Activated naive CD4-positive, alpha-beta T cell treated with anti-CD3 and anti-CD28 coated beads, Interleukin-2, amount 50 U/mL, for 72 hours (primary cell): ENCODE data around the gene STX7. TPM values are rescaled to one million over a fixed set of nuclear protein-coding genes. Genes with fewer than 3 reads are reported as not detected.
A peak's percentile ranks its signal among the peaks of the same experiment; 100 is the strongest.

ENCODE experiments used
- ATAC-seq, 2 donors: fragments of 150-1000 bp; cut with Tn5 transposase; 2 replicates each; pipeline ENCODE4 v1.10.0; 2021; ENCODE audit warnings: mild to moderate bottlenecking in 2 of 2, moderate library complexity in 2 of 2
- DNase-seq, 2 donors: peaks; one replicate each; pipeline ENCODE4 v3.0.0; 2021 to 2022; ENCODE audit warnings: low spot score in 2 of 2
- H3K27ac Mint-ChIP-seq, 2 donors: one replicate each; pipeline ENCODE4 v1.8.0; 2022; ENCODE audit warnings: mild to moderate bottlenecking in 2 of 2, mixed read lengths in 2 of 2
- H3K36me3 Mint-ChIP-seq, 2 donors: one replicate each; pipeline ENCODE4 v1.8.0; 2022; ENCODE audit warnings: mixed read lengths in 2 of 2
- H3K9me3 Mint-ChIP-seq, 2 donors: one replicate each; pipeline ENCODE4 v1.8.0; 2022; ENCODE audit warnings: mixed read lengths in 2 of 2
- total RNA-seq, 2 donors: library from RNA; stranded (reverse); gene quantifications; one replicate each; pipeline ENCODE4 v1.2.3, GENCODE V29; 2022

STX7 gene
- total RNA-seq, 2 donors from 2014 or later, result 15.2 to 20.3 TPM

GRCh38 chr6:132490024-132490423, 22.9 kb downstream of the STX7 start:
- DNase-seq (no peak), ATAC-seq (no peak)
- no peak overlapping the region for H3K27ac Mint-ChIP-seq
- H3K36me3 Mint-ChIP-seq, result peaks cover 13 to 18% of the 10 kb centered on the region in 2 donors
- H3K9me3 Mint-ChIP-seq, result peaks cover 0 to 3% of the 10 kb centered on the region in 2 donors

GRCh38 chr6:132489376-132489775, 23.5 kb downstream of the STX7 start:
- Mint-ChIP-seq H3K36me3 (peaks cover 7 to 12% of the 10 kb centered on the region in 2 donors), H3K27ac (no peak overlapping the region), H3K9me3 (no peaks in the 10 kb centered on the region)
- DNase-seq (no peak), ATAC-seq (no peak)

- no peak overlapping the region for H3K27ac Mint-ChIP-seq
- H3K36me3 Mint-ChIP-seq, result no peaks in the 10 kb centered on the region
- no peak for ATAC-seq
- DNase-seq, result no peak
- no peaks in the 10 kb centered on the region for H3K9me3 Mint-ChIP-seq
These were observed 25.2 kb downstream of the STX7 start for GRCh38 chr6:132487762-132488161.

- DNase-seq (no peak), ATAC-seq (no peak)
- Mint-ChIP-seq H3K36me3 (no peaks in the 10 kb centered on the region), H3K27ac (no peak overlapping the region), H3K9me3 (no peaks in the 10 kb centered on the region)
These were observed 28.3 kb downstream of the STX7 start for GRCh38 chr6:132484680-132485018.

- no peaks in the 10 kb centered on the region for H3K9me3 Mint-ChIP-seq
- peak in 1 of 2 donors; percentile 45 for DNase-seq
- no peak overlapping the region for H3K27ac Mint-ChIP-seq
- ATAC-seq, result peak; percentile 54 to 63
- H3K36me3 Mint-ChIP-seq, result no peaks in the 10 kb centered on the region
These were observed 28.9 kb downstream of the STX7 start for GRCh38 chr6:132483779-132484679.

GRCh38 chr6:132482581-132482980, 30.3 kb downstream of the STX7 start:
- Mint-ChIP-seq H3K27ac (no peak overlapping the region), H3K36me3 (no peaks in the 10 kb centered on the region), H3K9me3 (no peaks in the 10 kb centered on the region)
- no peak for ATAC-seq
- DNase-seq, result no peak

- Mint-ChIP-seq H3K36me3 (no peaks in the 10 kb centered on the region), H3K9me3 (no peaks in the 10 kb centered on the region), H3K27ac (no peak overlapping the region)
- ATAC-seq (peak; percentile 40 to 90), DNase-seq (no peak)
These were observed 31.7 kb downstream of the STX7 start for GRCh38 chr6:132481189-132481588.

GRCh38 chr6:132479131-132479530, 33.8 kb downstream of the STX7 start:
- DNase-seq, result no peak
- ATAC-seq, result no peak
- Mint-ChIP-seq H3K9me3 (no peaks in the 10 kb centered on the region), H3K27ac (no peak overlapping the region), H3K36me3 (no peaks in the 10 kb centered on the region)

- Mint-ChIP-seq H3K9me3 (no peaks in the 10 kb centered on the region), H3K27ac (no peak overlapping the region), H3K36me3 (no peaks in the 10 kb centered on the region)
- ATAC-seq (no peak), DNase-seq (no peak)
These were observed 34.2 kb downstream of the STX7 start for GRCh38 chr6:132478674-132479073.

- Mint-ChIP-seq H3K36me3 (no peaks in the 10 kb centered on the region), H3K27ac (no peak overlapping the region), H3K9me3 (no peaks in the 10 kb centered on the region)
- ATAC-seq, result no peak
- DNase-seq, result no peak
These were observed 34.6 kb downstream of the STX7 start for GRCh38 chr6:132478266-132478665.

- DNase-seq (no peak), ATAC-seq (no peak)
- Mint-ChIP-seq H3K36me3 (no peaks in the 10 kb centered on the region), H3K9me3 (no peaks in the 10 kb centered on the region), H3K27ac (no peak overlapping the region)
These were observed 36.2 kb downstream of the STX7 start for GRCh38 chr6:132476688-132477087.

- DNase-seq (no peak), ATAC-seq (no peak)
- no peaks in the 10 kb centered on the region for H3K9me3 Mint-ChIP-seq
- H3K27ac Mint-ChIP-seq, result no peak overlapping the region
- H3K36me3 Mint-ChIP-seq, result no peaks in the 10 kb centered on the region
These were observed 37.0 kb downstream of the STX7 start for GRCh38 chr6:132475925-132476324.

GRCh38 chr6:132471787-132472186, 41.1 kb downstream of the STX7 start:
- Mint-ChIP-seq H3K36me3 (no peaks in the 10 kb centered on the region), H3K27ac (no peak overlapping the region), H3K9me3 (no peaks in the 10 kb centered on the region)
- ATAC-seq, result no peak
- no peak for DNase-seq

GRCh38 chr6:132466952-132467351, 46.0 kb downstream of the STX7 start:
- H3K36me3 Mint-ChIP-seq, result peaks cover 0 to 6% of the 10 kb centered on the region in 2 donors
- ATAC-seq (no peak), DNase-seq (no peak)
- H3K9me3 Mint-ChIP-seq, result no peaks in the 10 kb centered on the region
- H3K27ac Mint-ChIP-seq, result no peak overlapping the region

GRCh38 chr6:132465530-132466485, 47.1 kb downstream of the STX7 start:
- H3K27ac Mint-ChIP-seq, result no peak overlapping the region
- DNase-seq, result no peak
- peak; percentile 73 to 89 for ATAC-seq
- H3K9me3 Mint-ChIP-seq, result no peaks in the 10 kb centered on the region
- peaks cover 0 to 6% of the 10 kb centered on the region in 2 donors for H3K36me3 Mint-ChIP-seq

GRCh38 chr6:132464538-132465256, 48.2 kb downstream of the STX7 start:
- ATAC-seq, result no peak
- H3K27ac Mint-ChIP-seq, result no peak overlapping the region
- DNase-seq, result no peak
- H3K9me3 Mint-ChIP-seq, result no peaks in the 10 kb centered on the region
- H3K36me3 Mint-ChIP-seq, result peaks cover 0 to 6% of the 10 kb centered on the region in 2 donors

- H3K27ac Mint-ChIP-seq, result no peak overlapping the region
- peaks cover 0 to 6% of the 10 kb centered on the region in 2 donors for H3K36me3 Mint-ChIP-seq
- no peak for DNase-seq
- no peak for ATAC-seq
- H3K9me3 Mint-ChIP-seq, result no peaks in the 10 kb centered on the region
These were observed 51.0 kb downstream of the STX7 start for GRCh38 chr6:132461958-132462357.
